Measurements from ENCODE around the gene TNKS1BP1. TPM values are rescaled to one million over a fixed set of nuclear protein-coding genes. Genes with fewer than 3 reads are reported as not detected.

Gene TNKS1BP1
- polyA plus RNA-seq, 1 of the 3 experiments (the other 2 are of a cell fraction), result 43.3 TPM

- no peak for DNase-seq
- H3K9ac ChIP-seq, result no peak overlapping the region
- no peaks in the 10 kb centered on the region for H3K9me3 ChIP-seq
- H3K4me2 ChIP-seq, result no peak overlapping the region
- no peak overlapping the region for H2AFZ ChIP-seq (ENCODE audit: low read depth)
- 86% methylated on average over 5 of the region's 5 CpGs for WGBS (ENCODE audit: low lambda C conversion rate)
- no peaks in the 10 kb centered on the region for H3K27me3 ChIP-seq (ENCODE audit: insufficient read depth)
- no peaks in the 10 kb centered on the region for H3K9me2 ChIP-seq
- ChIA-PET CTCF (interaction anchor here (1.0 to 5.3 kb wide), 4 partner anchors 10 to 30 kb away, joined by 3 to 45 read pairs (median 9); no protein-coding TSS in a partner anchor), POLR2A (no interaction called here)
- TF ChIP-seq FOSL2 (IDR thresholded peaks at IDR 0.05; ENCODE audit: borderline replicate concordance, low read depth), result no peak
- no peak for TF ChIP-seq TCF12 (IDR thresholded peaks at IDR 0.05)
- no peak for TF ChIP-seq RAD21 (IDR thresholded peaks at IDR 0.05; ENCODE audit: low read length)
- no peak for TF ChIP-seq NRF1 (IDR thresholded peaks at IDR 0.05; ENCODE audit: low read depth, low read length)
- no peaks in the 10 kb centered on the region for H3K79me2 ChIP-seq (ENCODE audit: insufficient read depth)
- peaks cover 4 to 5% of the 10 kb centered on the region in 2 experiments; a peak in 1 of 4 replicates for H3K4me1 ChIP-seq (ENCODE audit: control insufficient read depth in 1 of 2, insufficient read depth in 2 of 2, low read depth in 1 of 2, low read length in 1 of 2)
- H3F3A ChIP-seq (replicated peaks; ENCODE audit: insufficient read depth), result peaks cover 3% of the 10 kb centered on the region
- no peaks in the 10 kb centered on the region for H3K36me3 ChIP-seq (replicated peaks in 1 of 2; ENCODE audit: control insufficient read depth in 1 of 2, insufficient read depth in 2 of 2, low read length in 1 of 2)
- no peaks in the 10 kb centered on the region for H4K20me1 ChIP-seq (ENCODE audit: insufficient read depth)
- no peak overlapping the region for H3K4me3 ChIP-seq (ENCODE audit: low read depth in 2 of 2, low read length in 1 of 2)
- no peak overlapping the region for H3K27ac ChIP-seq (ENCODE audit: low read depth in 2 of 2, low read length in 1 of 2)
These were observed 45.6 kb downstream of the TNKS1BP1 start for GRCh38 chr11:57279116-57279515.

DNA sequence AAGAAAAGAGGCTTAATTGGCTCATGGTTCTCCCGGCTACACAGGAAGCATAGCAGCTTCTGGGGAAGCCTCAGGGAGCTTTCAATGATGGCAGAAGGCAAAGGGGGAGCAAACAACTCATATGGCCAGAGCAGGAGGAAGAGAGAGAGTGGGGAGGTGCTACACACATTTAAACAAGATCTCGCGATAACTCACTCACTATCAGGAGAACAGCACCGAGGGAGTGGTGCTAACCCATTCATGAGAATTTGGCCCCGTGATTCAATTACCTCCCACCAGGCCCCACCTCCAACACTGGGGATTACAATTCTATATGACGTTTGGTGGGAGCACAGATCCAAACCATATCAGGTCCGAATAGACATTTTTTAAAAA is 46.0 kb downstream of the TNKS1BP1 start:
- no peak overlapping the region for H3K9ac ChIP-seq
- CTCF ChIA-PET, result interaction anchor here (1.0 to 5.3 kb wide), 10 partner anchors 8 to 438 kb away, joined by 3 to 45 read pairs (median 6); no protein-coding TSS in a partner anchor
- no peak overlapping the region for H3K4me2 ChIP-seq
- H3K36me3 ChIP-seq (replicated peaks in 1 of 2; ENCODE audit: control insufficient read depth in 1 of 2, insufficient read depth in 2 of 2, low read length in 1 of 2), result no peaks in the 10 kb centered on the region
- no peaks in the 10 kb centered on the region for H3K9me3 ChIP-seq
- TF ChIP-seq GABPA (IDR thresholded peaks at IDR 0.05; ENCODE audit: low read depth) (no peak), TEAD4 (IDR thresholded peaks at IDR 0.05; ENCODE audit: borderline replicate concordance, insufficient read depth) (no peak), FOXJ3 (CRISPR knock-in tag; IDR thresholded peaks at IDR 0.05) (no peak), GATA2 (CRISPR knock-in tag; IDR thresholded peaks at IDR 0.05) (no peak), SIN3A (IDR thresholded peaks at IDR 0.05; ENCODE audit: borderline replicate concordance, low read depth, low read length) (no peak), CHD2 (IDR thresholded peaks at IDR 0.05; ENCODE audit: low read length, partially characterized antibody) (no peak), MXI1 (IDR thresholded peaks at IDR 0.05; ENCODE audit: low read depth, low read length) (no peak), JUND (IDR thresholded peaks at IDR 0.05) (no peak), SMC3 (IDR thresholded peaks at IDR 0.05; ENCODE audit: low read depth, low read length) (no peak), RFX5 (IDR thresholded peaks at IDR 0.05; ENCODE audit: low read length) (no peak), TAF1 (IDR thresholded peaks at IDR 0.05; ENCODE audit: borderline replicate concordance, low read depth, low read length) (no peak), EZH2phosphoT487 (IDR thresholded peaks at IDR 0.05; ENCODE audit: borderline replicate concordance, low read depth) (no peak), FOXM1 (IDR thresholded peaks at IDR 0.05; ENCODE audit: low read depth) (no peak), NRF1 (IDR thresholded peaks at IDR 0.05; ENCODE audit: low read depth, low read length) (no peak)
- TF ChIP-seq, protein P1, sequence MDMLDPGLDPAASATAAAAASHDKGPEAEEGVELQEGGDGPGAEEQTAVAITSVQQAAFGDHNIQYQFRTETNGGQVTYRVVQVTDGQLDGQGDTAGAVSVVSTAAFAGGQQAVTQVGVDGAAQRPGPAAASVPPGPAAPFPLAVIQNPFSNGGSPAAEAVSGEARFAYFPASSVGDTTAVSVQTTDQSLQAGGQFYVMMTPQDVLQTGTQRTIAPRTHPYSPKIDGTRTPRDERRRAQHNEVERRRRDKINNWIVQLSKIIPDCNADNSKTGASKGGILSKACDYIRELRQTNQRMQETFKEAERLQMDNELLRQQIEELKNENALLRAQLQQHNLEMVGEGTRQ (IDR thresholded peaks at IDR 0.05; ENCODE audit: borderline replicate concordance, low read depth, low read length), result no peak
- TF ChIP-seq, protein P2, sequence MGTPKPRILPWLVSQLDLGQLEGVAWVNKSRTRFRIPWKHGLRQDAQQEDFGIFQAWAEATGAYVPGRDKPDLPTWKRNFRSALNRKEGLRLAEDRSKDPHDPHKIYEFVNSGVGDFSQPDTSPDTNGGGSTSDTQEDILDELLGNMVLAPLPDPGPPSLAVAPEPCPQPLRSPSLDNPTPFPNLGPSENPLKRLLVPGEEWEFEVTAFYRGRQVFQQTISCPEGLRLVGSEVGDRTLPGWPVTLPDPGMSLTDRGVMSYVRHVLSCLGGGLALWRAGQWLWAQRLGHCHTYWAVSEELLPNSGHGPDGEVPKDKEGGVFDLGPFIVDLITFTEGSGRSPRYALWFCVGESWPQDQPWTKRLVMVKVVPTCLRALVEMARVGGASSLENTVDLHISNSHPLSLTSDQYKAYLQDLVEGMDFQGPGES (IDR thresholded peaks at IDR 0.05; ENCODE audit: low read depth, low read length), result no peak
- TF ChIP-seq, protein P3, sequence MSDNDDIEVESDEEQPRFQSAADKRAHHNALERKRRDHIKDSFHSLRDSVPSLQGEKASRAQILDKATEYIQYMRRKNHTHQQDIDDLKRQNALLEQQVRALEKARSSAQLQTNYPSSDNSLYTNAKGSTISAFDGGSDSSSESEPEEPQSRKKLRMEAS (IDR thresholded peaks at IDR 0.05; ENCODE audit: low read depth), result no peak
- TF ChIP-seq, protein P4, sequence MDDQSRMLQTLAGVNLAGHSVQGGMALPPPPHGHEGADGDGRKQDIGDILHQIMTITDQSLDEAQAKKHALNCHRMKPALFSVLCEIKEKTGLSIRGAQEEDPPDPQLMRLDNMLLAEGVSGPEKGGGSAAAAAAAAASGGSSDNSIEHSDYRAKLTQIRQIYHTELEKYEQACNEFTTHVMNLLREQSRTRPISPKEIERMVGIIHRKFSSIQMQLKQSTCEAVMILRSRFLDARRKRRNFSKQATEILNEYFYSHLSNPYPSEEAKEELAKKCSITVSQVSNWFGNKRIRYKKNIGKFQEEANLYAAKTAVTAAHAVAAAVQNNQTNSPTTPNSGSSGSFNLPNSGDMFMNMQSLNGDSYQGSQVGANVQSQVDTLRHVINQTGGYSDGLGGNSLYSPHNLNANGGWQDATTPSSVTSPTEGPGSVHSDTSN (IDR thresholded peaks at IDR 0.05), result no peak
- H3K9me2 ChIP-seq, result no peaks in the 10 kb centered on the region
- peaks cover 3% of the 10 kb centered on the region for H3F3A ChIP-seq (replicated peaks; ENCODE audit: insufficient read depth)
- H3K4me1 ChIP-seq (ENCODE audit: control insufficient read depth in 1 of 2, insufficient read depth in 2 of 2, low read depth in 1 of 2, low read length in 1 of 2), result peaks cover 4 to 5% of the 10 kb centered on the region in 2 experiments; a peak in 1 of 4 replicates
- POLR2A ChIA-PET, result no interaction called here
- 92% methylated on average over 7 of the region's 7 CpGs for WGBS (ENCODE audit: low lambda C conversion rate)
- no peaks in the 10 kb centered on the region for H4K20me1 ChIP-seq (ENCODE audit: insufficient read depth)
- no peak for DNase-seq
- H3K27ac ChIP-seq (ENCODE audit: low read depth in 2 of 2, low read length in 1 of 2), result no peak overlapping the region; a peak in 1 of 4 replicates
- H2AFZ ChIP-seq (ENCODE audit: low read depth), result no peak overlapping the region
- no peaks in the 10 kb centered on the region for H3K27me3 ChIP-seq (ENCODE audit: insufficient read depth)
- no peak overlapping the region for H3K4me3 ChIP-seq (ENCODE audit: low read depth in 2 of 2, low read length in 1 of 2)
- H3K79me2 ChIP-seq (ENCODE audit: insufficient read depth), result no peaks in the 10 kb centered on the region
